Ishikawa (cell line): ENCODE data around the gene UBXN1.

Experiments used
- CEBPB ChIP-seq: IDR thresholded peaks from 2 replicates; pipeline ENCODE4 v1.6.1; 2012
- CREB1 ChIP-seq: IDR thresholded peaks from 2 replicates; pipeline ENCODE4 v1.6.1; 2012; ENCODE audit warnings: low read depth
- EGR1 ChIP-seq: IDR thresholded peaks from 2 replicates; pipeline ENCODE4 v1.6.1; 2012
- EP300 ChIP-seq: IDR thresholded peaks from 2 replicates; pipeline ENCODE4 v1.6.1; 2012; ENCODE audit warnings: borderline replicate concordance
- FOXM1 ChIP-seq: IDR thresholded peaks from 2 replicates; pipeline ENCODE4 v1.6.1; 2012; ENCODE audit warnings: low read depth, borderline replicate concordance
- MAX ChIP-seq: IDR thresholded peaks from 2 replicates; pipeline ENCODE4 v1.6.1; 2012
- NFIC ChIP-seq: IDR thresholded peaks from 2 replicates; pipeline ENCODE4 v1.6.1; 2012
- RAD21 ChIP-seq: IDR thresholded peaks from 2 replicates; pipeline ENCODE4 v1.6.1; 2012; ENCODE audit warnings: low read depth
- REST ChIP-seq: IDR thresholded peaks from 2 replicates; pipeline ENCODE4 v1.6.1; 2012; ENCODE audit warnings: low read depth, mild to moderate bottlenecking
- TAF1 ChIP-seq: IDR thresholded peaks from 2 replicates; pipeline ENCODE4 v1.6.1; 2012; ENCODE audit warnings: low read depth, mild to moderate bottlenecking
- TCF12 ChIP-seq: IDR thresholded peaks from 2 replicates; pipeline ENCODE4 v1.6.1; 2012; ENCODE audit warnings: low read depth
- TEAD4 ChIP-seq: IDR thresholded peaks from 2 replicates; pipeline ENCODE4 v1.6.1; 2012
- USF1 ChIP-seq: IDR thresholded peaks from 2 replicates; pipeline ENCODE4 v1.6.1; 2012
- YY1 ChIP-seq: IDR thresholded peaks from 2 replicates; pipeline ENCODE4 v1.6.1; 2012; ENCODE audit warnings: low read depth
- ZBTB7A ChIP-seq: IDR thresholded peaks from 2 replicates; pipeline ENCODE4 v1.6.1; 2012; ENCODE audit warnings: low read depth

UBXN1 gene

DNA sequence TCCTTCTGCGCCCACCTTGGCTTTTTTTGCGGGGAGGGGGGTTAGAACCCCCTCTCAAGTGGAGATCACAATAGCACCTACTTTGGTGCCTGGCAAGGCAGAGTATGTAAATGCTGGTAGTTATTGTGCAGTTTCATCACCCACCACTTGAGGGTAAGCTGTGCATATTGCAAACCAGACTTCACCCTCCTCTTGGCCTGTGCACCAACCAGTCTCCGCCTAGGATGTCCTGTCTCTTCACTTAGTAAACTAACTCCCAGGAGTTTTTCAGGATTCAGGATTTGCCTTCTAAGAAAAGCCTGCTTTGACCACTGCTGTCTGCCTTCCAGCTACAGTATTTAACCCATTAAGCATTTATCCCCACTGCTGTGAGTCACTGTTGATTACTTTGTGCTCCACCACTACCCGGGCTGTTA is 2.0 kb upstream of the UBXN1 start:
- TF ChIP-seq TEAD4 (no peak), CEBPB (no peak), TCF12 (no peak), RAD21 (peak; percentile 81)

DNA sequence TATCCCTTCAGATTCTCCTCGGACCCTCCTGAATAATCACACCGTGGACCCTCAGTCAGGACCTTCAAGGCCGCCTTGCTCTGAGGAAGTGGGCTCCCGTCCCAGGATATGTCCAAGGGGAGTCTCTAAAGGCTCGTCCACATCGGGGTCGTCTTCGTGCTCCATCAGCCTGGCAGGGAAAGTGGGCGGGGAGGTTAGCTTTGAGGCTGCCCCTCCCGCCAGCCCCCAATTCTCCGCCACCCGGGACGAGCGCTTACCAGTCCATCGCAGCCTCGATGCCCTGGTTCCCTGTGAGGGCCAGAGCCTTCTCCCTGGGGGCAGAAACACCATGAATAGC is 472 bp downstream of the UBXN1 start:
- TF ChIP-seq EP300 (no peak), REST (no peak), CREB1 (no peak), TEAD4 (no peak), FOXM1 (no peak), MAX (no peak), TAF1 (no peak), RAD21 (no peak), NFIC (no peak), EGR1 (no peak), CEBPB (no peak)

- no peak for TF ChIP-seq USF1
- TF ChIP-seq ZBTB7A, result no peak
These were observed 1.2 kb downstream of the UBXN1 start for GRCh38 chr11:62677714-62678113.

DNA sequence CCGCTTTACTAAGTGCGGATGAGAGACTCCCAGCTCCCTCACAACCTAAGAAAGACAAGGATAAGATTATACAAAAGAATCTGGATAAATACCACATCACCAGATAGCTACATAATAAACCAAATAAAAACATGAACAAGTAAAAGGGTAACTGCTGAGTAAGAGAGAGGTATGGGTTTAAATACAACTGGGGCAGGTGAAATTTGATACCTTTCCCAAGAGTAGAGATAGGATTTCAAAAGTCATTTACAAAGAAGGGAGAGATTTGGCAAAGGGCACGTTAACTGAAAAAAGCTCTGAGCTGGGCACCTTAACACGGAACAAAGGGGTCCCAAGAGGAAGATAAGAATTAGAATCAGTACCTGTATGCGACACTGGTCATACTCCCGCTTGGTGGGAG is 1.7 kb downstream of the UBXN1 start:
- TF ChIP-seq NFIC, result no peak

GRCh38 chr11:62676698-62677097 is 2.2 kb downstream of the UBXN1 start:
- TF ChIP-seq TCF12, result no peak
- TF ChIP-seq TEAD4, result no peak
- no peak for TF ChIP-seq REST
- TF ChIP-seq EP300, result no peak
- no peak for TF ChIP-seq EGR1
- TF ChIP-seq USF1, result no peak
- TF ChIP-seq CREB1, result no peak
- no peak for TF ChIP-seq TAF1
- TF ChIP-seq FOXM1, result no peak
- TF ChIP-seq CEBPB, result no peak
- TF ChIP-seq NFIC, result no peak
- TF ChIP-seq RAD21, result no peak
- no peak for TF ChIP-seq YY1
- no peak for TF ChIP-seq MAX
- no peak for TF ChIP-seq ZBTB7A

GRCh38 chr11:62673196-62673525 is 5.7 kb downstream of the UBXN1 start:
- TF ChIP-seq CREB1 (no peak), CEBPB (no peak), REST (no peak), NFIC (no peak), TCF12 (no peak), EGR1 (no peak), ZBTB7A (no peak), RAD21 (no peak)
